GM21526 (cell line): Measurements from ENCODE around the gene ACY1.

Experiments used
- ATAC-seq: cut with Tn5 transposase; IDR thresholded peaks from one replicate; pipeline ENCODE4 v1.9.1; 2021; ENCODE audit warnings: moderate library complexity; ENCODE audit not compliant: unreplicated experiment, low FRiP score

ACY1 gene

GRCh38 chr3:51982838-51983577 lies at the start of gene ACY1:
Gene ACY1, plus strand, starts transcription at chr3:51983535. Its CDS starts 530 bp downstream, at chr3:51984065.
- ATAC-seq: peak; percentile 57

- no peak for ATAC-seq
These were observed 49.0 kb upstream of the ACY1 start for GRCh38 chr3:51934139-51934850.

DNA sequence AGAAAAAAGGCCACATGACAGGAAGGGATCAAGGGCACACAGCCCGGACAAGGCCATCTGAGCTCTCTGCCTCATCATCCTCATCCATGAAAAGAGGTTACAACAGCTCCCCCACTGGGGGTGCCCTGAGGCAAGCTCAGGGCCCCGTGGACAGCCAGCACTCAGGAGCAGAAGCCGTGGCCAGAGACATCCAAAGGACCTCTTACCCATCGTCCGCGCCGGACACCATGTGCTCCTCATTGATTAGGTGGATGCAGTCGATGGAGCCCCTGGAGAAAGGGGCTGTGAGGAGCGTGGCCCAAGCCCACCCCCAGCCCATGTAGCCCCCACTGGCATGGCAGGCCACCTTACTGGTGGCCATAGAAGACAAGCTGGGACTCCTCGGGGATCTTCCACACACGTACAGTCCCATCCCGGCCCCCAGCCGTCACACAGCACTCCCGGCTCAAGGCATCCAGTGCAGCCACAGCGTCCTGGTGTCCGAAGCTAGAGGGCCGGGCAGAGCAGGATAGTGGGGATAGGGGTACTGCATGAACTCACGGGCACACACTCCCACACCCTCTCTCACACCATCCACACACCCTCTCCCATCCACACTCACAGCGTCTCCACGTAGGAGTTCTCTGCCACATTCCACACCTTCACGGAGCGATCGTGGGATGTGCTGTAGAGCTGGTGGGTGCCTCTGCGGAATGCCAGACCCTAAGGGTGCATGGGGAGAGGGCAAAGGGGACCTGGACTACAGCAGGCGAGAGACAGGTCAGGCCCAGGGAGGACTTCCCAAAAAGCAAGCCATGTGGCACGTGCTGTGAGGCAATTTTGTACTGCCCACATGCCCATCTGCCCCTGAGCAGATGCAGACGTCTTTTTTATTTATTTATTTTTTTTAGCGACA lies 48.1 kb upstream of the ACY1 start:
- ATAC-seq: no peak

DNA sequence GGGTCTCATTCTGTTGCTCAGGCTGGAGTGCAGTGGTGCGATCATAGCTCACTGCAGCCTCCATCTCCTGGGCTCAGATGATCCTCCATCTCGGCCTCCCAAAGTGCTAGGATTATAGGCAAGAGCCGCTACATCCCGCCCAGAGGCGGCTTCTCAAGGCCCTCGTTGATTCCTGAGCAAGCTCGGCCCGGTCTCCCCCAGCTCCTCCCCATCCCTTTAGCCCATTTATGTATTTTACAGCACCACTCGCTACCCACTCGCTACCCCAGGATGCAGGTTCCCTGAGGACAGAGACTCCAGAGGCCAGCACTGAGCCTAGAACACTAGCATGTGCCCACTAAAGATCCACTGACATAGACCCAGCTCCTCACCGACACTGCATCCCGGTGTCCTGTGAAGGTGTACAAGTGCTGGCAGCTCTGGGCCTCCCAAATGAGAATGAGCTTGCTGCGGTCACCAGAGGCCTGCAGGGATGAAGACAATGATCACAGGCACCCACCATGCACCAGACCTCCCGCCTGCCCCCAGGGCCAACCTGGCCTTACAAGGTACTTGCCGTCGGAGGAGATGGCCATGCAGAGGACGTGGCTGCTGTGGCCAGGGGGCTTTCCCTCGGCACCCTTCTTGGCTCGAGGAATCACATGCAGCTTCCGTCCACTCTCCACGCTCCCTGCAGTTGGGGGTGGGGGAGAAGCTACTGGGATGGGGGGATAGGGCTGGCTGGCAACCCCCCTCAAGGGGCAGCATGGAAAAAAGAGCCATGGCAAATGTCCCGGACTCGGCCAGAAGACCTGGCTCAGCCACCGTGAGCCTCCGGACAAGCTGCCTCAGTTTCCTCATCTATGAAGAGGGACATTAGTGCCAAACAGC lies 47.2 kb upstream of the ACY1 start:
- ATAC-seq: no peak

GRCh38 chr3:51937014-51937413 lies 46.3 kb upstream of the ACY1 start:
- ATAC-seq: no peak

- no peak for ATAC-seq
These were observed 45.5 kb upstream of the ACY1 start for GRCh38 chr3:51937611-51938450.

- ATAC-seq: no peak
These were observed 44.4 kb upstream of the ACY1 start for GRCh38 chr3:51938780-51939425.

GRCh38 chr3:51940648-51941462 lies 42.5 kb upstream of the ACY1 start:
- ATAC-seq: no peak

DNA sequence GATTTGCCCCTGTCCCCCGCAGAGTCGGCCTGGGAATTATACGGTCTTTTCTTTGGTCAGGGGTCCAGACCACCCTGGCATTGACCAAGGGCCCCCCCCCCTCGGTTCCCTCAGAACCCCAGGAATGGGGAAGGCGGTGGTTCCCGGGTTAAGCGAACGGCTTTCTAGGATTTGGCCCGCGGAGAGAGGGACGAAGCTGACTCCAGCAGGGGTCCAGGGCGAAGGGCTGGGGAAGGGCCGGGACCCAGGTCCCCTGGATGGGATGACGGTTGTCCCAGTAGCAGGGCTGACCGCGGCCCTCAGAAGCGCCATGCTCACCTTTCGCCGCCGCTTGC lies 41.9 kb upstream of the ACY1 start:
- peak; percentile 5 for ATAC-seq

GRCh38 chr3:51941798-51942602 lies 41.3 kb upstream of the ACY1 start, which contains the start of the genes PARP3 and RRP9:
Gene PARP3, plus strand, starts transcription at chr3:51942363. Its CDS starts 993 bp downstream, at chr3:51943356.
Gene RRP9, minus strand, starts transcription at chr3:51941904. Its CDS starts 37 bp downstream, at chr3:51941867.
- ATAC-seq: peak; percentile 79

- ATAC-seq: peak; percentile 30
These were observed 40.5 kb upstream of the ACY1 start for GRCh38 chr3:51942603-51943450.

DNA sequence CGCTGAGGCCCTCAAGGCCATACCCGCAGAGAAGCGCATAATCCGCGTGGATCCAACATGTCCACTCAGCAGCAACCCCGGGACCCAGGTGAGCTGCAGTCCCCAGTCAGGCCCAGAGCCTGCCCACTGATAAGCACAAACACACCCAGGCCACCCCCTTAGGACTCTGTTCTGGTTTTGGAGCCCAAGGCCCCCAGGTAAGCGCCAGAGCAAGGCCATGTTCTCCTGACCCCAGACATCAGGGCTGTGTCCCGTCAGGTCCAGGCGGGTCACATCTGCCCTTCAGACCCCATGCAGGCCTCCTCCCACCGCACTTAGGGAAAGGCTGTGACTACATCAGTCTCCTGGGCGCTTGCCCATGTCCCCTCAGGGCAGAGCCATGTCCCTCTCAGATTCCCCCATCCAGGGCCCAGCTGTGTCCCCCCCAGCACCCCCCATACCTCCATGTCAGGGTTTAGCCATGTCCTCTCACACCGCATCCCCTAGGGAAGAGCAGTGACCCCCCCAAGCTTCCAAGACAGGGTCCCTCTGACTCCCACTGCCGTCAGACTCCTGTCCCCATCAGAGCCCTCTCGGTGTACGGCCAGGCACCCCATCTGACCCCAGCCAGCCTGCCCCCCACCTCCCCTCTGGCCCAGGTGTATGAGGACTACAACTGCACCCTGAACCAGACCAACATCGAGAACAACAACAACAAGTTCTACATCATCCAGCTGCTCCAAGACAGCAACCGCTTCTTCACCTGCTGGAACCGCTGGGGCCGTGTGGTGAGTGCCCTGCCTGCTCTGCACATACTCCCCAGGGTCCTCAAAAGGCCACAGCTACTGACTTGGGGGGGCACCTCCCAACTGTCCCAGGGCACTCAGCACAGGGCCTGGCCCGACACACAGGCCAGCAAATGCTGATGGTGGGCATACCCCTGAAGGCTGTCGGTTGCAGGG lies 39.6 kb upstream of the ACY1 start:
- no peak for ATAC-seq

DNA sequence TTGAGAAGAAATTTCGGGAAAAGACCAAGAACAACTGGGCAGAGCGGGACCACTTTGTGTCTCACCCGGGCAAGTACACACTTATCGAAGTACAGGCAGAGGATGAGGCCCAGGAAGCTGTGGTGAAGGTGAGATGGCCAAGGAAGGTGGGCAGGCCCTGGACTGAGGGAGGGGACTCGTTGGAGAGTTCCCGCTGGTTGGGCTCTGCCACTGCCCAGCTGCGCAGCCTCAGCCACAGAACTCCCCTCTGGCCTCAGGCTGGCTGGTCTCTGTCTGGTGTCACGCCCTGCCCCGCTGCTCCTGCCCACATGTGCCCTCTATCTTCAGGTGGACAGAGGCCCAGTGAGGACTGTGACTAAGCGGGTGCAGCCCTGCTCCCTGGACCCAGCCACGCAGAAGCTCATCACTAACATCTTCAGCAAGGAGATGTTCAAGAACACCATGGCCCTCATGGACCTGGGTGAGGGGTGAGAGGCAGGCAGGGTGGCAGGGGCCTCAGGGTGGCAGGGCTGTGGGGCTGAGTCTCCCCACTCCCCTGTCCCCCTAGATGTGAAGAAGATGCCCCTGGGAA lies 38.8 kb upstream of the ACY1 start:
- no peak for ATAC-seq

DNA sequence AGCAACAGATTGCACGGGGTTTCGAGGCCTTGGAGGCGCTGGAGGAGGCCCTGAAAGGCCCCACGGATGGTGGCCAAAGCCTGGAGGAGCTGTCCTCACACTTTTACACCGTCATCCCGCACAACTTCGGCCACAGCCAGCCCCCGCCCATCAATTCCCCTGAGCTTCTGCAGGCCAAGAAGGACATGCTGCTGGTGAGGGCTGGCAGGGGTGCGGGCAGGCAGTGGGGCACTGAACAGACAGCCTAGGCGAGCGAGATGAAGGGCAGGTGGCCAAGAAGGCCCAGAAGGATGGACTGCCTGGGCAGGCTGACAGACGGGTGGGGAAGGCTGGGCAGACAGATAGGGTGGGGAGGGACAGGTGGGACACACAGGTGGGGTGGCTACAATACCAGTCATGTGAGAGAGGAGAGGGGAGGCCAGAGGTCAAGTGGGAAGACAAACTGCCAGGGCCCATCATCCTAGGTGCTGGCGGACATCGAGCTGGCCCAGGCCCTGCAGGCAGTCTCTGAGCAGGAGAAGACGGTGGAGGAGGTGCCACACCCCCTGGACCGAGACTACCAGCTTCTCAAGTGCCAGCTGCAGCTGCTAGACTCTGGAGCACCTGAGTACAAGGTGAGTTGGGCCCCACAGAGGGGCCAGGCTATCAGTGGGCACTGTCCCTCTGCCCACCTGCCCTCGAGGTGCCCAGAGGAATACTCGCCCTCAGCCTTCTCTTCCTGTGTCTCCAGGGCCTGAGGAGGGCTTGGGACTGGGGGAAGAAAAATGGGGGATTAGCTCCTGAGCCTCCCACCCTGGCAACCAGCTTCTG lies 38.1 kb upstream of the ACY1 start:
- no peak for ATAC-seq
